ENCODE results near the gene SIX3. TPM values are rescaled to one million over a fixed set of nuclear protein-coding genes. Genes with fewer than 3 reads are reported as not detected.

The SIX3 gene
- total RNA-seq, 4 donors from 2014 or later: not detected

DNA sequence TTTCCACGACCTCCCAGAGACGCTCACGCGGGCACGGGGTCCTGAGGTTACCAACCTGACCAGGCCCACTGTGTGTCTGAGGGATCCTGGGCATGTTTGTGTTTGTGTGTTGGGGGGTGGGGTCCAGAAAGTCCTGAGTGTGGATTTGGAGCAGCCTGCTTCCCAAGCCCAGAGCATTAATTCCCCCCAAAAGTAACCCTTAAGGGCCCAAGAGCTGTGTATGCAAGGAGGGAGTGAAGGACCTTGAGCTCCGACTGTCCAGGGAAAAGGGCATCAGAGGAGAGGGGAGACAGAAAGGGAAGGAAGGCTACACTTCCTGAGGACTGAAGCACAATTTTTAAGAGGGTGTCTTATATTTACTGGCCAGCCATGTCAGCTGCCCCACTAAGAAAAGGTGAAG, 5.2 kb upstream of the SIX3 start:
- intact Hi-C loops (cut with DNase I; ENCODE audit: low total_unique reads): no loop called here
- peaks cover 3 to 90% of the 10 kb centered on the region in 2 donors for H3K27me3 ChIP-seq
- no peak for DNase-seq

DNA sequence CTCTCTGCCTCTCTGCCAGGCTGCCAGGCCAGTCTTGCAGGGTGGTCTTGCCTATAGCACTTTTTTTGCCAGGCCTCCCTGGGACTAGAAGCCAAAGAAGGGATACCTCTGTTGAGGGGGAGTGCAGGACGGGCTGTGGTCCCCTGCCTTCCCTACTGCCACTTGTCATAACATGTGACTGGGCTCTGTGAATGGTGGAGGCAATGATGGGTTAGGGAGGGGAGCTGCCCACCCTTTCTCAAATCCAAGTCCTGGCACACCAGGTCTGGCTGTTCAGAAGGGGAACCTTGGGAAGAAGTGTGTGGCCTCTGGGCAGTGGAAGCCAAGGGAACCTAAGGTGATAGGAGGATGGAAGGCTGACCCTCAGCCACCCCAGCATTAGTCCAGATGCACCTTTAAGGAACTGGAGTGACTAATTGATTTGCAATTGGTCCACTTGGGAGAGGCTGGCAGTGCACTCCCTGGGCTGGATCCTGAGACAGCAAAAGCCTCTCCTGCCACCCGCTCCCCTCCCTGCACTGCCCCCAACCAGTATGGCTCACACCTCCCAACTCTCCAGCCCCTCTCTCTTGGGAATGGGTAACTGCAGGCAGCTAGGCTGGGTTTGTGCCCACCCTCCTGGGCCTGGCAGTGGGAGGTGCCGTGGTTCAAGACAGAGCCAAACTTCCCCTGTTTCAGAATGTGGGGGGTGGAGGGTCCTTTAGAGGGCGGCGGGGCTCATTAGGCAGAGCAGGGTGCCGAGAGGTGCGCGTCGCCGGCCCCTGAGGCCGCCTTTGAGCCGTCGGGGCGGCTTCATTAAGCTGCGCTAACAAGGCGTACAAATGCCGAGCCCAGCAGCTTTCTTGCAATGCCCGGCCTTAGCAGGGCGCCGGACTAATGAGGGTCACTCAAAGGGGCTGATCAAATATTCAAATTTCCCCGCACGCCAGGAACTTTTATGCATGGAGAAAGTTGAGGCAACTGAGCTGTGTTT, 4.5 kb upstream of the SIX3 start:
- H3K4me3 ChIP-seq: no peak overlapping the region
- no peak overlapping the region for H3K27ac ChIP-seq
- no peaks in the 10 kb centered on the region for H3K36me3 ChIP-seq
- no peak for TF ChIP-seq POLR2A (IDR thresholded peaks at IDR 0.05)
- TF ChIP-seq, protein P1, sequence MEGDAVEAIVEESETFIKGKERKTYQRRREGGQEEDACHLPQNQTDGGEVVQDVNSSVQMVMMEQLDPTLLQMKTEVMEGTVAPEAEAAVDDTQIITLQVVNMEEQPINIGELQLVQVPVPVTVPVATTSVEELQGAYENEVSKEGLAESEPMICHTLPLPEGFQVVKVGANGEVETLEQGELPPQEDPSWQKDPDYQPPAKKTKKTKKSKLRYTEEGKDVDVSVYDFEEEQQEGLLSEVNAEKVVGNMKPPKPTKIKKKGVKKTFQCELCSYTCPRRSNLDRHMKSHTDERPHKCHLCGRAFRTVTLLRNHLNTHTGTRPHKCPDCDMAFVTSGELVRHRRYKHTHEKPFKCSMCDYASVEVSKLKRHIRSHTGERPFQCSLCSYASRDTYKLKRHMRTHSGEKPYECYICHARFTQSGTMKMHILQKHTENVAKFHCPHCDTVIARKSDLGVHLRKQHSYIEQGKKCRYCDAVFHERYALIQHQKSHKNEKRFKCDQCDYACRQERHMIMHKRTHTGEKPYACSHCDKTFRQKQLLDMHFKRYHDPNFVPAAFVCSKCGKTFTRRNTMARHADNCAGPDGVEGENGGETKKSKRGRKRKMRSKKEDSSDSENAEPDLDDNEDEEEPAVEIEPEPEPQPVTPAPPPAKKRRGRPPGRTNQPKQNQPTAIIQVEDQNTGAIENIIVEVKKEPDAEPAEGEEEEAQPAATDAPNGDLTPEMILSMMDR (IDR thresholded peaks at IDR 0.05): no peak
- peaks cover 0 to 23% of the 10 kb centered on the region in 2 donors for H3K4me1 ChIP-seq
- H3K9me3 ChIP-seq: no peaks in the 10 kb centered on the region
- DNase-seq: no peak
- intact Hi-C loops (cut with DNase I; ENCODE audit: low total_unique reads): no loop called here
- H3K27me3 ChIP-seq: peaks cover 3 to 90% of the 10 kb centered on the region in 2 donors

More for the DNA sequence above, 5.2 kb upstream of the SIX3 start:
- H3K36me3 ChIP-seq: no peaks in the 10 kb centered on the region
- TF ChIP-seq, protein P1 (IDR thresholded peaks at IDR 0.05): no peak
- no peak for TF ChIP-seq POLR2A (IDR thresholded peaks at IDR 0.05)
- no peak overlapping the region for H3K27ac ChIP-seq
- no peak overlapping the region for H3K4me3 ChIP-seq
- H3K9me3 ChIP-seq: no peaks in the 10 kb centered on the region
- peaks cover 0 to 21% of the 10 kb centered on the region in 2 donors for H3K4me1 ChIP-seq

- Histone ChIP-seq H3K27ac (no peak overlapping the region), H3K4me3 (no peak overlapping the region), H3K36me3 (no peaks in the 10 kb centered on the region), H3K27me3 (peaks cover 3 to 82% of the 10 kb centered on the region in 2 donors), H3K9me3 (no peaks in the 10 kb centered on the region), H3K4me1 (peaks cover 0 to 29% of the 10 kb centered on the region in 2 donors)
- no peak for DNase-seq
- TF ChIP-seq, protein P1 (IDR thresholded peaks at IDR 0.05): no peak
- TF ChIP-seq POLR2A (IDR thresholded peaks at IDR 0.05): no peak
- intact Hi-C loops (cut with DNase I; ENCODE audit: low total_unique reads): no loop called here
These were observed 3.7 kb upstream of the SIX3 start for GRCh38 chr2:44937688-44938240.

DNA sequence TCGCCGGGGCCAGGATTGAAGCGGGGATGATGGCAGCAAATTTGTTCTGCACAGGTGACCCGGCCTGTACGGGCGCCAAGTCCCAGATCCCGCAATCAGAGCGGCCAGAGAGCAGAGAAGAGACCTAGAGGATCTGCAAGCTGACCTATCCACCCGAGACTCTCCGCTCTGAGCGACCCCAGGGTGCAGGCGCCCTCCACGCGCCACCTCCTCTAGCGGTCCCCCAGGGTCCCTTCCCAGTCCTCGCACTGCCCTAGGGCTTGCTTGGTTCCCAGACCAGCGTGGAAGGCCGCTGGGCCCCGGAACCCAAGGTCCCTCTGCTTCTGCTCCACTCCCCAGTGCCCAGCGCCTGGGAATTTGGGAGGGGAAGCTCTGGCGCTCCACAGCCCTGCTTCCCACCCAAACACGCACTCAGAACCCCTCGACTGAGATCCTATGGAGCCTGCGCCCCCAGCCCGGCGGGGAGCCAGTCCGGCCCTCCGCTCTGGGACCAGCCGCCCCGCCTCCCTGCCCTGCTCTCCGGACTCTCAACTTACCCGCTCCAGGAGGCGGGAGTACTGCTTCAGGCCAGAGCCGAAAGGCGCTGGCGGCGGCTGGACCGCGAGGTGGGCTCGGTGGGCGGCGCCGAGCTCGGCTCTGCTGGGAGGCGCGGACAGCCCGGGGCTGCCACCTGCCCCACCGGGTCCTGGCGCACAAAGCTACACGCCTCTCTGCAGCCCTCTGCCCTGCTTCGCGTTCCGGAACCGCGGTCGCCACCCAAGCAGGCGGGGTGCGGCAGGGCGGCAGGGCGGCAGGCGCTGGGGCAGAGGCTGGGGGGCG, 3.0 kb upstream of the SIX3 start:
- TF ChIP-seq, protein P1 (IDR thresholded peaks at IDR 0.05): no peak
- TF ChIP-seq POLR2A (IDR thresholded peaks at IDR 0.05): no peak
- Histone ChIP-seq H3K27ac (no peak overlapping the region), H3K4me3 (no peak overlapping the region), H3K4me1 (peaks cover 0 to 27% of the 10 kb centered on the region in 2 donors), H3K27me3 (peaks cover 3 to 79% of the 10 kb centered on the region in 2 donors), H3K36me3 (no peaks in the 10 kb centered on the region), H3K9me3 (no peaks in the 10 kb centered on the region)
- intact Hi-C loops (cut with DNase I; ENCODE audit: low total_unique reads): no loop called here
- DNase-seq: no peak
